Glutamatergic neuron (in vitro differentiated cells): Measurements from ENCODE around the gene SLC26A11. TPM values are rescaled to one million over a fixed set of nuclear protein-coding genes. Genes with fewer than 3 reads are reported as not detected.

ENCODE experiments used
- DNase-seq: peaks from one replicate; pipeline ENCODE4 v3.0.0; 2022
- H3K27ac Mint-ChIP-seq: one replicate; pipeline ENCODE4 v1.8.0; 2020; ENCODE audit warnings: mild to moderate bottlenecking, mixed read lengths, inconsistent platforms; ENCODE audit not compliant: unreplicated experiment
- H3K27me3 Mint-ChIP-seq: one replicate; pipeline ENCODE4 v1.8.0; 2020; ENCODE audit warnings: mild to moderate bottlenecking, moderate library complexity, mixed read lengths, inconsistent platforms; ENCODE audit not compliant: unreplicated experiment
- H3K36me3 Mint-ChIP-seq: one replicate; pipeline ENCODE4 v1.8.0; 2020; ENCODE audit warnings: mild to moderate bottlenecking, mixed read lengths, inconsistent platforms; ENCODE audit not compliant: unreplicated experiment
- H3K4me1 Mint-ChIP-seq: one replicate; pipeline ENCODE4 v1.8.0; 2020; ENCODE audit warnings: mild to moderate bottlenecking, low read depth, mixed read lengths, inconsistent platforms; ENCODE audit not compliant: unreplicated experiment
- H3K4me3 Mint-ChIP-seq: one replicate; pipeline ENCODE4 v1.8.0; 2020; ENCODE audit warnings: mild to moderate bottlenecking, mixed read lengths, inconsistent platforms; ENCODE audit not compliant: unreplicated experiment
- H3K9me3 Mint-ChIP-seq: one replicate; pipeline ENCODE4 v1.8.0; 2020; ENCODE audit warnings: mild to moderate bottlenecking, moderate library complexity, mixed read lengths, inconsistent platforms; ENCODE audit not compliant: unreplicated experiment
- total RNA-seq: library from RNA; stranded (reverse); fragmentation: NEBNext Ultra II Directional; extraction: Animal tissue kit (Norgen Biotek cat#: 25700); gene quantifications from one replicate; pipeline ENCODE4 v1.2.1, GENCODE V29; 2021; ENCODE audit not compliant: unreplicated experiment
- TF ChIP-seq, protein P1 (sequence below): fragments of 200-600 bp; sonication (generic); IDR thresholded peaks from one replicate; pipeline ENCODE4 v1.5.0; 2021; ENCODE audit not compliant: partially characterized antibody, unreplicated experiment

SLC26A11 gene
- total RNA-seq, 1 donor from 2014 or later, result 15.9 TPM

DNA sequence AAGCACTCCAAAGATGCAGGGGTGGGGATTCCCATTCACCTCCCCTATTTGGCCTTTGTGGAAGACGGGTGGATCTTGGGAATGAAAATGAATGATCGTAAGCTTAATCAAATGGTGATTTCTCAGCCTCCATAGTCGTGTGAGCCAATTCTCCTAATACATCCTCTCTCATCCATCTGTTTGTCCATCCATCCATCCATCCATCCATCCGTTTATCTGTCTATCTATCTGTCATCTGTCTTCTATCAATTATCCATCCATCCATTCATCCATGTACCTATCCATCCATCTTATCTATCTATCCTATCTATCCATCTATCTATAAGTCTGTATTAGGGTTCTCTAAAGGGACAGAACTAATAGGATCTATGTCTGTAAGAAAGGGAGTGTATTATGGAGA lies 48.2 kb downstream of the SLC26A11 start:
- Mint-ChIP-seq H3K4me1 (peaks cover 8% of the 10 kb centered on the region), H3K27me3 (peaks cover 4% of the 10 kb centered on the region), H3K4me3 (no peak overlapping the region), H3K36me3 (no peaks in the 10 kb centered on the region), H3K27ac (no peak overlapping the region), H3K9me3 (peaks cover 4% of the 10 kb centered on the region)
- TF ChIP-seq, protein P1, sequence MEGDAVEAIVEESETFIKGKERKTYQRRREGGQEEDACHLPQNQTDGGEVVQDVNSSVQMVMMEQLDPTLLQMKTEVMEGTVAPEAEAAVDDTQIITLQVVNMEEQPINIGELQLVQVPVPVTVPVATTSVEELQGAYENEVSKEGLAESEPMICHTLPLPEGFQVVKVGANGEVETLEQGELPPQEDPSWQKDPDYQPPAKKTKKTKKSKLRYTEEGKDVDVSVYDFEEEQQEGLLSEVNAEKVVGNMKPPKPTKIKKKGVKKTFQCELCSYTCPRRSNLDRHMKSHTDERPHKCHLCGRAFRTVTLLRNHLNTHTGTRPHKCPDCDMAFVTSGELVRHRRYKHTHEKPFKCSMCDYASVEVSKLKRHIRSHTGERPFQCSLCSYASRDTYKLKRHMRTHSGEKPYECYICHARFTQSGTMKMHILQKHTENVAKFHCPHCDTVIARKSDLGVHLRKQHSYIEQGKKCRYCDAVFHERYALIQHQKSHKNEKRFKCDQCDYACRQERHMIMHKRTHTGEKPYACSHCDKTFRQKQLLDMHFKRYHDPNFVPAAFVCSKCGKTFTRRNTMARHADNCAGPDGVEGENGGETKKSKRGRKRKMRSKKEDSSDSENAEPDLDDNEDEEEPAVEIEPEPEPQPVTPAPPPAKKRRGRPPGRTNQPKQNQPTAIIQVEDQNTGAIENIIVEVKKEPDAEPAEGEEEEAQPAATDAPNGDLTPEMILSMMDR, result no peak
- no peak for DNase-seq

DNA sequence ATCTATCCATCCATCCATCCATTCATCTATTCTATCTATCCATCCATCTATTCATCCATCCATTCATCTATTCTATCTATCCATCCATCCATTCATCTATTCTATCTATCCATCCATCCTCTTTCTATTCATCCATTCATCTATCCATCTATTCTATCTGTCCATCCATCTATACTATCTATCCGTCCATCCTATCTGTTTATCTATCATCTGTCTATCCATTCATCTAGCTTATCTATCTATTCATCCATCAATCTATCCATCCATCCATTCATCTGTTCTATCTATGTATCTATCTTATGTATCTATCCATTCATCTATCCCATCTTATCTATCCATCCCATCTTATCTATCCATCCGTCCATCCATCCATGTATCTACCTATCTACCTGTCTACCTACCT lies 49.2 kb downstream of the SLC26A11 start:
- peaks cover 4% of the 10 kb centered on the region for H3K9me3 Mint-ChIP-seq
- H3K27ac Mint-ChIP-seq, result no peak overlapping the region
- H3K4me3 Mint-ChIP-seq, result no peak overlapping the region
- H3K4me1 Mint-ChIP-seq, result peaks cover 7% of the 10 kb centered on the region
- H3K27me3 Mint-ChIP-seq, result peaks cover 6% of the 10 kb centered on the region
- TF ChIP-seq, protein P1, result no peak
- no peak for DNase-seq
- no peaks in the 10 kb centered on the region for H3K36me3 Mint-ChIP-seq

DNA sequence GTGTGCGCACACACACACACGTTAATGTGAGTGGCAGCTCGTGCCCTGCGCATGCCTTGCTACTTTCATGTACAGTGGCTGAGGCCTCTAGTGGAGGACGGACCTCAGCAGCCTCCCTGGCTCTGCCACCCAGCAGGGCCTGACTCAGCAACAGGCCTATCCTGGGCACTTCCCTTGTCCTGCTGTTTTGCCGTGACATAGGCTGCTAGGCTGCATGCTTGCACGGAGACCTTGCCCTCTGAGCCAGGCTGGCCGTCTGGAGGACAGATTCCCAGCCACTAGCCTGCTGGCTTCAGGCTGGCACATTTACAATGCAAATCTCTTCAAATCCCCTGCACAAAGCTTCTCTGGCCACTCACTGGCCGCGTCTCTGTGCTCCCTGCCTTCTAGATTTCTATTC lies 49.9 kb downstream of the SLC26A11 start:
- H3K27ac Mint-ChIP-seq, result peak overlapping the region; percentile 53
- peaks cover 4% of the 10 kb centered on the region for H3K9me3 Mint-ChIP-seq
- no peaks in the 10 kb centered on the region for H3K36me3 Mint-ChIP-seq
- TF ChIP-seq, protein P1, result no peak
- no peak overlapping the region for H3K4me3 Mint-ChIP-seq
- peaks cover 6% of the 10 kb centered on the region for H3K4me1 Mint-ChIP-seq
- no peak for DNase-seq
- H3K27me3 Mint-ChIP-seq, result peaks cover 6% of the 10 kb centered on the region

DNA sequence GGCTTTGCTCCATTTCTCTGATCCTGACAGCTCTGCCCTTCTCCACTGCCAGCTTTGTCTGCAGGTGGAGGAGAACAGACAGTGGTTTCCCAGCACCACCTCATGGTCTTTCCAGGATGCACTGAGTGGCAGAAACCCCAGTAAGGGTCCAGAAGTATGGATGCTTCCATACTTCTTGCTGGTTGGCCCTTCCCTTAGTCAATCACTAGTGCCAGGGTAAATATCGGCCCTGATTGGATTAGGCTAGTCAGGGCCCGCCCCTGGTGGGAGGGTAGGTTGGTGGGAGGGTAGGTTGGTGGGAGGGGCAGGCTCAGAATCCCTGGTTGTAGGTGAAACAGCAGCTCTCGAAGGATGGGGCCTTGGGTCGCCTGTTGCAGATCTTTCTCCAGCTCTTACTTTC lies 50.6 kb downstream of the SLC26A11 start:
- Mint-ChIP-seq H3K4me1 (peaks cover 6% of the 10 kb centered on the region), H3K4me3 (no peak overlapping the region), H3K27ac (no peak overlapping the region), H3K9me3 (peaks cover 4% of the 10 kb centered on the region), H3K27me3 (peaks cover 6% of the 10 kb centered on the region), H3K36me3 (no peaks in the 10 kb centered on the region)
- TF ChIP-seq, protein P1, result no peak
- DNase-seq, result no peak

DNA sequence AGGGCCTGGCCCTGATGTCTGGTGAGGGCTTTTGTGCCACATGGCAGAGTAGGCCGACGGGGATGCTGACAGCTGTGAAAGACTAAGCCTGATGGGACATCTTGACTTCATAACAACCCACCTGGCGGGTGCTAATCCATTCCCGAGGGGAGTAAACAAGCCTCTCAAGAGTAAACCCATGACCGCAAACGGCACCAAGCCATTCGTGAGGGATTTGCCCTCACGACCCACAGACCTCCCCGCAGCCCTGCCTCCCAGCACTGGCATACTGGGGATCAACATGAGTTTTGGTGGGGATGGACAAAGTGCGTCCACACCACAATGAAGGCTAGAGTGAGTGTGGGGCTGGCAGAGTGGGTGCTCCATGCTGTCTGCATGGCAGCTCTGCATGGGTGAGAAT lies 52.1 kb downstream of the SLC26A11 start:
- TF ChIP-seq, protein P1, result no peak
- Mint-ChIP-seq H3K4me1 (peaks cover 6% of the 10 kb centered on the region), H3K27ac (no peak overlapping the region), H3K9me3 (peaks cover 4% of the 10 kb centered on the region), H3K36me3 (no peaks in the 10 kb centered on the region), H3K27me3 (peaks cover 6% of the 10 kb centered on the region), H3K4me3 (no peak overlapping the region)
- no peak for DNase-seq
